Fibroblast of pulmonary artery (primary cell): ENCODE measurements around the gene SEMA3D.

Source experiments
- DNase-seq: peaks from one replicate; pipeline ENCODE4 v3.0.0-alpha.2; 2010; ENCODE audit warnings: low read depth
- H3K4me3 ChIP-seq: replicated peaks from 2 replicates; pipeline ENCODE4 v1.5.1; 2011; ENCODE audit warnings: low read depth, mild to moderate bottlenecking, control low read depth, low read length, moderate library complexity
- TF ChIP-seq, protein P1 (sequence below): IDR thresholded peaks from 2 replicates; pipeline ENCODE4 v1.5.1; 2011; ENCODE audit warnings: mild to moderate bottlenecking, control low read depth, low read length, inconsistent platforms; ENCODE audit errors: missing control alignments

SEMA3D gene

DNA sequence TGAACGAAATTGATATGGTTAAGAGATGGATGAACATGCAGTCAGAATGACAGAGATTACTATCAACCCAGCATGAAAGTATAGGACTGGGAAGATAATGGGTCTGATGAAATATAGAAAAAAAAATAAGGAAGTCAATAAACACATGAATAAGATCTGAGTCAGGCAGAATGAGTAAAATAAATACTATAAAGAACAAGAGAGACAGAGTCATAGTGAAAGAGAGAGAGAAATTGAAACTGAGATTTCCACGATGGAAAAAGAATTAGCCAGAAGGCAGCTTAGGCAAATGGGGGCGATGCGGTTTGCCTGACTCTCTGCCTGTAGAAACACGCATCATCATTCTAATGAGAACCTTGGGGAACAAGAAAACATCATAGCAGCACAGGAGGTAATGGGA is 26.6 kb downstream of the SEMA3D start:
- H3K4me3 ChIP-seq, result no peak overlapping the region
- DNase-seq, result no peak

DNA sequence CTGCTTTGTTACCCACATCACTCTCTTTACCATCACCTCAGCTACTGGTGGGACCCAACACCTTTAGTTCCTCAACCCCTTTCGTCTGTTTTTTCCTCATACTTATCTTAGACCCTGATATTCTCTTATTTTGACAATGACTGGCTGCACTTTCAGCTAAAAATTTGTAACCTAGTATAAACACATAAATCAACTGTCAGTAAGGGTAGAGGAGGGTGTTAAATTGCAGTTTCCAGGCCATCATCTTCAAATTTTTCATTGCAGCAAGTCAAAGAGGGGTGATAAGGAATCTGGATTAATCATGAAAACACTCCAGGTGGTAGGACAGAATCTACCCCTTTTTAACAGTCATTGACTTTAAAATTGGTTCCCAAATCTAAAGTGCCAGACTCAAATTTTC is 27.9 kb downstream of the SEMA3D start:
- TF ChIP-seq, protein P1, sequence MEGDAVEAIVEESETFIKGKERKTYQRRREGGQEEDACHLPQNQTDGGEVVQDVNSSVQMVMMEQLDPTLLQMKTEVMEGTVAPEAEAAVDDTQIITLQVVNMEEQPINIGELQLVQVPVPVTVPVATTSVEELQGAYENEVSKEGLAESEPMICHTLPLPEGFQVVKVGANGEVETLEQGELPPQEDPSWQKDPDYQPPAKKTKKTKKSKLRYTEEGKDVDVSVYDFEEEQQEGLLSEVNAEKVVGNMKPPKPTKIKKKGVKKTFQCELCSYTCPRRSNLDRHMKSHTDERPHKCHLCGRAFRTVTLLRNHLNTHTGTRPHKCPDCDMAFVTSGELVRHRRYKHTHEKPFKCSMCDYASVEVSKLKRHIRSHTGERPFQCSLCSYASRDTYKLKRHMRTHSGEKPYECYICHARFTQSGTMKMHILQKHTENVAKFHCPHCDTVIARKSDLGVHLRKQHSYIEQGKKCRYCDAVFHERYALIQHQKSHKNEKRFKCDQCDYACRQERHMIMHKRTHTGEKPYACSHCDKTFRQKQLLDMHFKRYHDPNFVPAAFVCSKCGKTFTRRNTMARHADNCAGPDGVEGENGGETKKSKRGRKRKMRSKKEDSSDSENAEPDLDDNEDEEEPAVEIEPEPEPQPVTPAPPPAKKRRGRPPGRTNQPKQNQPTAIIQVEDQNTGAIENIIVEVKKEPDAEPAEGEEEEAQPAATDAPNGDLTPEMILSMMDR, result no peak
- no peak overlapping the region for H3K4me3 ChIP-seq
- no peak for DNase-seq

More for the DNA sequence above, 26.6 kb downstream of the SEMA3D start:
- TF ChIP-seq, protein P1, result no peak

DNA sequence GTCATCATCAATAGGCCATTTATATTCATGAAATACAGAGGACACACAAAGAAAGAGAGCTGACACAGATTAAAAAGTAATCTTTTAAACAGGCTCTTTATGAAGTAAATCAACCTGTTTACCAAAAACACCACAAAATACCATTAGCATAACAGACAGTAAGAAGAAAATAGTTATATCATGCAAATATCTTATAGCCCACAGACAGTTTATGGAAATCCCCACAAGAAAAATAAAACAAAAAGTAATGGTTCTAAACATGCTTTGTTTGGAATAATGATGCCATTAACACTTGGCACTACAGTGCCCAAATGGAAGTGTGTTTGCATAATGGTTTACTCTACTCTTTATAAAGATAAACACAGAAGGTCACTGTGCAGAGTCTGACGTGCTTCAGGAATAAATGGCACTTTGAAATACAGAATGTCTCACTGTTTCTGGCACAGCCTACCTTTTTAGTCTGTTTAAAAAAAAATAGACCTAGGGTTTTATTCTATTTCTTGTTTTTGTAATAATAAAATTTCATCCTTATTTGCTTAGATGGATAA is 30.1 kb downstream of the SEMA3D start:
- no peak overlapping the region for H3K4me3 ChIP-seq

DNA sequence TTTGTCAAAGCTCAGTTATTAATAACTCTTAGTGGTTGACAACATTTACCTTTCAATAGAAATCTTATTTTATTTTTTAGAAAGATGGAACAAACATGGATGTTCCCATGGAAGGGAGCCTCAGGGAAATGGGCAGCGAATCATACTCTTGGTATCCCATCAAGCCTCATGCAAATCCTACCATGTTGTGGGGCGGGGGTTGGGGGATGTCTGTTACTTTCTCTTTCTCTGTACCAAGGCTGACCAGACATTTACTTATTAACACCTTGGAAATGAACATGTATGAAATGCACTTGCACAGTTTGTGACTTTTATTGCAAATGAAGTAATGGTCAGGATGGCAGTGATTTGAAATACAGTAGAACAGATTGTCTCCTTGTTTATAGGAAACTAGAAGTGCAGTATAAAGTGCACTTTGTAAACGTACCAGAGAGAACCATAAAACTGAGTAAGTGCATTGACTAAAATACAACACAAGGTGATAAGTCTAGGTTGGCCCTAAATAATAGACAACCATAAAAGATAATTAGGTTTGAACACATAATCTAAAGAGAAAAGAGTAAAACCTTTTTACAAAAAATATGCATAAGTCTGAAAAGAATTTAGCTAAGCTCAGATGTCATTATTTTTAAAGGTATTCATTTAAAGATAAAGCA is 32.4 kb downstream of the SEMA3D start:
- no peak for DNase-seq
- H3K4me3 ChIP-seq, result no peak overlapping the region
- TF ChIP-seq, protein P1, result no peak

More for the DNA sequence above, 30.1 kb downstream of the SEMA3D start:
- no peak for DNase-seq
- TF ChIP-seq, protein P1, result no peak

DNA sequence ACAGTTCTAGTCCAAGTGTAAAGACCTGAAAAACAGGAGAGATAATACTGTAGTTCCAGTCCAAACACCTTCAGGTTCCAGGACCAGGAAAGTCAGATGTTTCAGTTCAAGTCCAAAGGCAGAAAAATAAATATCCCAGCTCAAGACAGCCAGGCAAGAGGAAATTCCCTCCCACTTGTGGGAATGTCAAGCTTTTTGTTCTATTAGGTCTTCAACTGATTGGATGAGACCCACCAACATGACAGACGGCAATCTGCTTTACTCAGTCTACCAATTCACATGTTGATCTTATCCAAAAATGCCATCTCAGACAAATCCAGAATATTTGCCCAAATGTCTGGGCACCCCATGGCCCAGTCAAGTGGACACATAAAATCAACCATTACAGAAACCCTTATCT is 33.1 kb downstream of the SEMA3D start:
- no peak overlapping the region for H3K4me3 ChIP-seq
- TF ChIP-seq, protein P1, result no peak
- DNase-seq, result no peak

DNA sequence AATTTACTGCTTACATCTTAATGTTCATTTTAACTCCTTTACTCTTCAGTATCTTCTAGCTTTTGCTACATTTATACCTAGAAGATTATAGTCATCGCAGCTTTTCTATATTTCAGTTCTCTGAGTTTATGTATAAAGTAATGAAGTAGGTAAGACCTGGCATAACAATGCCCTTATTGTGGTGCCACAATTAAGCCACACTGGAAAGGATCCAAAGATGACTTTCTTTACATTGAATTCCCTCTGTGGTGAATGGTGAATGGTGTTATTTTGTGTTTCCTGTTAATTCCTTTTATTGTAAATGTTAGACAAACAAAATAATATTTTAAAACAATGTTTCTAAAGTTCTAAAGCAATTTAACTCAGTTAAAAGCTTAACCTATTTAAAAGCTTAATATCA is 36.2 kb downstream of the SEMA3D start:
- TF ChIP-seq, protein P1, result no peak
- H3K4me3 ChIP-seq, result no peak overlapping the region
- no peak for DNase-seq

DNA sequence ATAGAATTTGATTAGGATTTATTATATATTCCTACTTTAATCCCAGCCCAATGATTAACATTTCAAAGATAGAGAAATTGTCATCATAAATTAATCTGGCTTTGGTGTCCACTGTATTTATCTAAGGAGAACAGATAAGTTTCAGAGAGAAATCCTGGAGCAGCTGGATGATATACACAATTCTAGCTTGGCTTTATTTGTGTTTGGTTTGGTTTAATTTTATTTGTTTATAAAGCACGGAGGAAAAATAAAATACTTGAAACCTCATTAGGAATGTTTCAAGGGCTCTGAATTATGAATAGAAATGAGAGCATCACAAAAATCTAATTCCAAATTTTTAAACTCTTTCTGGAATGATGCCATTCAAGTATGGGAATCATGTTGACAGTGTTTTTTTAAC is 42.1 kb downstream of the SEMA3D start:
- TF ChIP-seq, protein P1, result no peak
- DNase-seq, result no peak
- no peak overlapping the region for H3K4me3 ChIP-seq
